Vagina (tissue), 2 donors: Measurements from ENCODE around the gene R3HDM2.

Source experiments
- CTCF ChIP-seq, 3 experiments: fragments of 450-650 bp in 2 of 3; fragments of 200-600 bp in 1 of 3; sonication (generic) in 1 of 3; IDR thresholded peaks; one replicate each; pipeline ENCODE4 v1.5.1; 2017 to 2019; ENCODE audit warnings: antibody characterized with exemption in 3 of 3, mild to moderate bottlenecking in 2 of 3, moderate library complexity in 2 of 3
- POLR2A ChIP-seq, 2 donors: fragments of 450-650 bp; IDR thresholded peaks; one replicate each; pipeline ENCODE4 v1.6.1; 2017; ENCODE audit warnings: antibody characterized with exemption in 2 of 2, mild to moderate bottlenecking in 2 of 2, moderate library complexity in 2 of 2
- POLR2AphosphoS5 ChIP-seq, 2 donors: sonication (generic); formaldehyde crosslinking; IDR thresholded peaks; one replicate each; pipeline ENCODE4 v1.9.0; 2017; ENCODE audit warnings: antibody characterized with exemption in 2 of 2, mild to moderate bottlenecking in 2 of 2, low read depth in 1 of 2; ENCODE audit not compliant: insufficient read depth in 1 of 2

GRCh38 chr12:57212701-57213057 lies 218.2 kb downstream of the R3HDM2 start:
- TF ChIP-seq CTCF (IDR thresholded peaks at IDR 0.05) (no peak), POLR2A (IDR thresholded peaks at IDR 0.05) (no peak), POLR2AphosphoS5 (IDR thresholded peaks at IDR 0.05; ENCODE audit: insufficient read depth in 1 of 2, low read depth in 1 of 2) (no peak)
